Activated naive CD8-positive, alpha-beta T cell treated with anti-CD3 and anti-CD28 coated beads, Interleukin-2, amount 50 U/mL, for 24 hours (primary cell): ENCODE measurements around the gene FMNL3.

Experiments
- ATAC-seq: fragments of 150-1000 bp; cut with Tn5 transposase; one replicate; pipeline ENCODE4 v1.10.0; 2021
- DNase-seq: peaks from one replicate; pipeline ENCODE4 v3.0.0; 2021
- H3K27ac Mint-ChIP-seq: one replicate; pipeline ENCODE4 v1.8.0; 2021; ENCODE audit warnings: mild to moderate bottlenecking, mixed read lengths
- H3K27me3 Mint-ChIP-seq: one replicate; pipeline ENCODE4 v1.8.0; 2021; ENCODE audit warnings: mixed read lengths
- H3K36me3 Mint-ChIP-seq: one replicate; pipeline ENCODE4 v1.8.0; 2021; ENCODE audit warnings: low read depth, mixed read lengths
- H3K4me1 Mint-ChIP-seq: one replicate; pipeline ENCODE4 v1.8.0; 2021; ENCODE audit warnings: mixed read lengths
- H3K4me3 Mint-ChIP-seq: one replicate; pipeline ENCODE4 v1.8.0; 2021; ENCODE audit warnings: mild to moderate bottlenecking, moderate library complexity, mixed read lengths
- H3K9me3 Mint-ChIP-seq: one replicate; pipeline ENCODE4 v1.8.0; 2021; ENCODE audit warnings: mixed read lengths

The FMNL3 gene

DNA sequence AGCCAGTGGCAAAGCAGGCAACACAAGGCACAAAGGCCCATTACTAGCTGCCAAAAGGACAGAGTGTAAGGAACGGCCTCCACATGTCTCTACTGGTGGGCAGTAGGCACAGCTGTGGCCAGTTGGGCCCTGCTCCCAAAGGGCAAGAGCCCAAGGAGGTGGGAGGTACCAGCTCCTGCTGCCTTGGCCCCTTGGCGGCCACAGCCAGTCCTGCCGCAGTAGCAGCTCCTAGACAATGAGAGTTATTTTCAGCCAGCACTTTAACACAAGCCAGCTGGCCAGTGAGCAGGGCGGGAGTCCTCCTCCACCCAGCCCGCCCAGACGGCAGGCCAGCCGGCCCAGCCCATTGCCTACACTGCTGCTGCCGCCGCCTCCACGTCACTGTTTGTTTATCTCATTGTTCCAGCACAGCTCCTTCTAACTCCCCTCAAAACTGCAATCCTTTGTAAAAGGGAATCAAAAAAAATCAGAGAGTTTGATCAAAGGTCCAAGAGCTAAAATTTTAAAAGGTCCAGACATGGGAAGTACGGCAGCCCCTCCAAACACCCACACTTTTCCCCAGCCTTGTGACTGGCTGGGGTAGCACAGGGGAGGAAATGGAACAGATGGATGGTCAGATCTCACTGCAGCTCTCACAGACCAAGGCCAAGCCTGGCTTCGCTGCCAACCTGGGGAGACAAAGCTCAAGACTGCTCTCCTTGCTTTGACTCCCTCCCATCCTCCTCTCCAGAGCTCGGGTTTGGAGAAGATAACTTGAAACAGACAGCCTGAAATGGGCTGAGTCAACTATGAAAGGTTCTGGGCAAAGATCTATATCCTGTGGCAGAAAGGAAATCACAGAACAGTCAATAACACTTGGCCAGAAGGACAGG lies 33.5 kb downstream of the FMNL3 start:
- H3K27ac Mint-ChIP-seq = peak overlapping the region; percentile 90
- no peaks in the 10 kb centered on the region for H3K9me3 Mint-ChIP-seq
- ATAC-seq (peak; percentile 20), DNase-seq (no peak)
- peak overlapping the region; percentile 50 for H3K4me3 Mint-ChIP-seq
- H3K27me3 Mint-ChIP-seq = no peaks in the 10 kb centered on the region
- peaks cover 3% of the 10 kb centered on the region for H3K36me3 Mint-ChIP-seq
- H3K4me1 Mint-ChIP-seq = peaks cover 84% of the 10 kb centered on the region

DNA sequence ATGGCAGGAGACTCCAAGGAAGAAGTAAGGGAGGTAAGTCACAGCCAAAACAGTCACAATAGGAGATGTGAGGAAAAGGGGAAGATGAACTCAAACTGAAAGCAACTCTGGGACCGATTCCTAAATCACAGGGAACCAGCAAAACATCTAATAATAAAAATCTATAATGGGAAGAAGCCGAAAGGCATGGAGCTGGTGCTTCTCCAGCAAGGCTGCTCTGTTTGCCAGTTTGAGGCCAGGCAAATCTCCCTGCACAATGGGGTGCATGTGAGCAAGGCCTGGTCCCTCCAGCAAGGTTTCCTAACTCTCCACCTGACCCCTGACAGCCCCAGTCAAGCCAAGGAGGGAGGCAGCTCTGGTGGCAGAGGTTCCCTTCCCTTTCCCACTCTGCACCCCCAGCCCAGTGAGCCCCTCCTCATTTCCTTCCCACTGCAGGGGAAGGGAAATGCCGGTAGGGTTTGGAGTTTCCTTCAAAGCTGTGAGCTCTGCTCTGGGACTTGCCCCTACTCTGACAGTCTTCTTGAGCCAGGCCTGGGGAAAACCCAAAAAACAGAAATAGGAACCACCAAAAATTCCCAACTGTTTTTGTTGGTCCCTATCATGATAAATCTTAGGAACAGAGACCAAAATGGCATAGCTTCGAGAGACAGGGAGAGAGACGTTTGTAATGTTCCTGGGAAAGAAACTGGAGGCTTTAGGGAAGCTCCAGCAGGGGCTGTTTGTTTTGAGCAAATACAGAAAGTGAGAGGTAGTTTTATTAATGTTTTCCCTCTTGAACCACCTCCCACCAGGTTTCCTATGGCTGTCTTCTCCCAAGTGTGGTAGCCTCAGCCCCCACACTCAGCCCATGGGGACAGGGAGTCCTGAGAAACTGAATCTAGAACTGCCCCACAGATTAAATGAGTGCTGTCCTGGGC lies 34.6 kb downstream of the FMNL3 start:
- peak overlapping the region; percentile 40 for H3K4me3 Mint-ChIP-seq
- H3K27ac Mint-ChIP-seq = peak overlapping the region; percentile 90
- DNase-seq = no peak
- peaks cover 95% of the 10 kb centered on the region for H3K4me1 Mint-ChIP-seq
- ATAC-seq = no peak
- peaks cover 3% of the 10 kb centered on the region for H3K36me3 Mint-ChIP-seq
- no peaks in the 10 kb centered on the region for H3K9me3 Mint-ChIP-seq
- H3K27me3 Mint-ChIP-seq = no peaks in the 10 kb centered on the region

DNA sequence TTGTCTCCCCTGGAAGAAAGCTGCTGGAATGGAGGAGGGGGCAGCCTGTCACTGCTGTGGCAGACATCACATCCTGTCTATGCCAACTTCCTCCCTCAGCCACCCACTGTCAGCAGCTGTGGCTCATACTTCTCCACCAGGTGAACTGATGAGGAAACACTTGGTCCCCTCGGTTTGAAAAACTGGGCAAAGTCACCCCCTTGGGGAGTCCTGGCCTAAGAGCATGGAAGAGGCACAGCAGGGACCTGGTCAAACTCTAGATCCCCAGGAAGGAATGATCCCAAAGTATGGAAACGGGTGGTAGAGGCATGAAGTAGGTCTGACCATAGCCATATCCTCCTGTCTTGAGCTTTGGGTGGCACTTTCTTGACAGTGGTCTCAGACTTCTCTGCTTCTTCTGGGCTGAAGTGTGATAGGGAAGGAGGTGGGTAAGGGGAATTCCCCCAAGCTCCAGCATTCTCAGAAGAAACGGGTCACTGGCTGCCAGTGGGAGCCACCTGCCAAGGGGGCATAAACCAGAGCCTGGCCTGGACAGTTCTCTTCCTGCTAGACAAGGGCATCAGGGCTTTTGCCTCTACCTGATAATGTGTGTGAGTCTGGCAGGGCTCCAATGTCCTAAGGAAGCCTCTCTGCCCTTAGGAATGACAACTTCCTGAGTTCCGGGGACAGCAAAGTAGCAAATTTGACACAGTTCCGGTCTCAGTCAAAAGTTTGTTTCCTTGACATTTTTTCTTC lies 36.0 kb downstream of the FMNL3 start:
- Mint-ChIP-seq H3K36me3 (peaks cover 6% of the 10 kb centered on the region), H3K9me3 (no peaks in the 10 kb centered on the region), H3K4me1 (peaks cover 96% of the 10 kb centered on the region), H3K27ac (peak overlapping the region; percentile 90), H3K4me3 (peak overlapping the region; percentile 61), H3K27me3 (no peaks in the 10 kb centered on the region)
- ATAC-seq (peak; percentile 42), DNase-seq (peak; percentile 50)

DNA sequence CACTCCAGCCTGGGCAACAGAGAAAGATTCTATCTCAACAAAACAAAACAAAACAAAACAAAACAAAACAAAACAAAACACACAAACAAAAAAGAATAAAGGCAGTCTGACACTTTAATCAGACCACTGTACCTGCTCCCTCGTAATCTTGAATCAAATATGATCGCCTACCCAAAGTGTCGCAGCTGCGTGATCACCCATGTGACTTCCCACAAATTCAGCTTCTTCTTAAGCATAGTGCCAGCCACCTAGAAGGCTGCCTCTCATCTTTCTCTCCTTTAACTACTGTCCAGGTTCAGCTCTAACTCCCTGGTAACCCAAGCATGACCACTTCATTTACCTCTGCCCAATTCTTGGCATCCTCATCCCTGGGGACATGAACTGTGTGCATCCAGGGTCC lies 37.4 kb downstream of the FMNL3 start:
- no peaks in the 10 kb centered on the region for H3K9me3 Mint-ChIP-seq
- peaks cover 94% of the 10 kb centered on the region for H3K4me1 Mint-ChIP-seq
- no peak overlapping the region for H3K4me3 Mint-ChIP-seq
- H3K27ac Mint-ChIP-seq = peak overlapping the region; percentile 90
- ATAC-seq (no peak), DNase-seq (no peak)
- H3K36me3 Mint-ChIP-seq = peaks cover 11% of the 10 kb centered on the region
- no peaks in the 10 kb centered on the region for H3K27me3 Mint-ChIP-seq

- peaks cover 93% of the 10 kb centered on the region for H3K4me1 Mint-ChIP-seq
- peaks cover 23% of the 10 kb centered on the region for H3K36me3 Mint-ChIP-seq
- no peaks in the 10 kb centered on the region for H3K27me3 Mint-ChIP-seq
- no peak for DNase-seq
- H3K4me3 Mint-ChIP-seq = no peak overlapping the region
- H3K9me3 Mint-ChIP-seq = no peaks in the 10 kb centered on the region
- H3K27ac Mint-ChIP-seq = peak overlapping the region; percentile 68
- peak; percentile 68 for ATAC-seq
These were observed 39.7 kb downstream of the FMNL3 start for GRCh38 chr12:49667325-49668090.

GRCh38 chr12:49666176-49666575 lies 41.0 kb downstream of the FMNL3 start:
- Mint-ChIP-seq H3K36me3 (peaks cover 34% of the 10 kb centered on the region), H3K9me3 (no peaks in the 10 kb centered on the region), H3K4me1 (peaks cover 93% of the 10 kb centered on the region), H3K27ac (no peak overlapping the region), H3K4me3 (no peak overlapping the region), H3K27me3 (no peaks in the 10 kb centered on the region)
- ATAC-seq = no peak
- DNase-seq = no peak

GRCh38 chr12:49665384-49665783 lies 41.8 kb downstream of the FMNL3 start:
- Mint-ChIP-seq H3K4me3 (no peak overlapping the region), H3K9me3 (no peaks in the 10 kb centered on the region), H3K4me1 (peaks cover 93% of the 10 kb centered on the region), H3K27me3 (no peaks in the 10 kb centered on the region), H3K27ac (peak overlapping the region; percentile 24), H3K36me3 (peaks cover 39% of the 10 kb centered on the region)
- ATAC-seq (no peak), DNase-seq (no peak)

GRCh38 chr12:49664591-49665239 lies 42.5 kb downstream of the FMNL3 start:
- H3K4me1 Mint-ChIP-seq = peaks cover 89% of the 10 kb centered on the region
- DNase-seq = no peak
- H3K27ac Mint-ChIP-seq = peak overlapping the region; percentile 62
- no peak for ATAC-seq
- no peak overlapping the region for H3K4me3 Mint-ChIP-seq
- H3K36me3 Mint-ChIP-seq = peaks cover 40% of the 10 kb centered on the region
- H3K9me3 Mint-ChIP-seq = no peaks in the 10 kb centered on the region
- no peaks in the 10 kb centered on the region for H3K27me3 Mint-ChIP-seq

DNA sequence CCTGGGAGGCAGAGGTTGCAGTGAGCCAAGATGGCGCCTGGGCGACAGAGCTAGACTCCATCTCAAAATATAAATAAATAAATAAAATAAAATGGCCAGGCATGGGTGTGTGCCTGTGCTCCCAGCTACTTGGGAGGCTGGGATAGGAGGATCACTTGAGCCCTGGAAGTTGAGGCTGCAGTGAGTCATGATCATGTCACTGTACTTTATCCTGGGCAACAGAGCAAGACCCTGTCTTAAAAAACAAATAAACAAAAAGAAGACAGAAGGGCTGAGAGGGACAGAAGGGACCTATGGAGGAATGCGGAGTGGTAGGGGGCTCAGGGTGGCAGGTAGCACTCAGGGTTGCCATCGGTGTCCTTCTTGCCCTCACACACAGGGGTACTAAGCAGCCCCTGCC lies 43.0 kb downstream of the FMNL3 start:
- peak overlapping the region; percentile 62 for H3K27ac Mint-ChIP-seq
- no peaks in the 10 kb centered on the region for H3K9me3 Mint-ChIP-seq
- H3K4me1 Mint-ChIP-seq = peaks cover 84% of the 10 kb centered on the region
- ATAC-seq (no peak), DNase-seq (no peak)
- no peak overlapping the region for H3K4me3 Mint-ChIP-seq
- peaks cover 40% of the 10 kb centered on the region for H3K36me3 Mint-ChIP-seq
- no peaks in the 10 kb centered on the region for H3K27me3 Mint-ChIP-seq

- Mint-ChIP-seq H3K27me3 (no peaks in the 10 kb centered on the region), H3K9me3 (no peaks in the 10 kb centered on the region), H3K36me3 (peaks cover 41% of the 10 kb centered on the region), H3K4me3 (peak overlapping the region; percentile 73), H3K27ac (peak overlapping the region; percentile 92), H3K4me1 (peaks cover 74% of the 10 kb centered on the region)
- DNase-seq (peak; percentile 71), ATAC-seq (peak; percentile 87)
These were observed 44.0 kb downstream of the FMNL3 start for GRCh38 chr12:49662998-49663843.

- Mint-ChIP-seq H3K36me3 (peaks cover 50% of the 10 kb centered on the region), H3K4me3 (peak overlapping the region; percentile 45), H3K27ac (peak overlapping the region; percentile 92), H3K4me1 (peaks cover 60% of the 10 kb centered on the region), H3K9me3 (no peaks in the 10 kb centered on the region), H3K27me3 (no peaks in the 10 kb centered on the region)
- no peak for ATAC-seq
- no peak for DNase-seq
These were observed 45.5 kb downstream of the FMNL3 start for GRCh38 chr12:49661746-49662145.

DNA sequence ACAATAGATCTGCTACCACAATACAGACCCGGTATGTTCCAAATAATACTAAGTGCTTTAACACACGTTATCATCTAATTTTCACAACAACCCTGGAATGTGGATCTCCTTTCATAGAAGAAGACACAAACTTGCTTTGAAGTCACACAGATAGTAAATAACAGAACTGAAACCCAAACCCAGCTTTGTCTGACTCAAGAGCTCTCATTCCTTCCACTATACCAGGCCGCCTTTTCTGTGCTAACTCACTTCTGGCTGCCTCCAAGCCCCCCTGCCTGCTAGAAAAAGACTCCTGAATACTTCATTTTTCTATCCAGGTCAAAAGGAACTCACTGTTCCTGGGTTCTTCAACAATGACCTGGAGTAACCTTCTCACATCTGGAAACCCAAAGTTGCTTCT lies 46.0 kb downstream of the FMNL3 start:
- ATAC-seq = peak; percentile 78
- Mint-ChIP-seq H3K27me3 (no peaks in the 10 kb centered on the region), H3K27ac (peak overlapping the region; percentile 92), H3K36me3 (peaks cover 48% of the 10 kb centered on the region), H3K9me3 (no peaks in the 10 kb centered on the region), H3K4me3 (peak overlapping the region; percentile 45), H3K4me1 (peaks cover 64% of the 10 kb centered on the region)
- peak; percentile 30 for DNase-seq

- Mint-ChIP-seq H3K36me3 (peaks cover 44% of the 10 kb centered on the region), H3K27me3 (no peaks in the 10 kb centered on the region), H3K27ac (no peak overlapping the region), H3K9me3 (no peaks in the 10 kb centered on the region), H3K4me3 (no peak overlapping the region), H3K4me1 (peaks cover 53% of the 10 kb centered on the region)
- no peak for ATAC-seq
- DNase-seq = no peak
These were observed 47.5 kb downstream of the FMNL3 start for GRCh38 chr12:49659753-49660152.
